Pancreas (tissue), 10 donors: ENCODE measurements around the gene GUCA2B. TPM values are rescaled to one million over a fixed set of nuclear protein-coding genes. Genes with fewer than 3 reads are reported as not detected.
A peak's percentile ranks its signal among the peaks of the same experiment; 100 is the strongest.

Experiments
- ATAC-seq, 4 donors: fragments of 200-7000 bp; cut with Tn5 transposase; one replicate each; pipeline versions ENCODE4 v1.8.0 to v1.9.1; 2020; ENCODE audit warnings: mild to moderate bottlenecking in 4 of 4, moderate library complexity in 4 of 4
- DNase-seq, 6 donors: peaks; one replicate each; pipeline ENCODE4 v3.0.0-alpha.2; 2020
- FAIRE-seq: peaks from 2 replicates; lab custom pipeline; 2012; peaks lifted over from hg19 to GRCh38; lab: Jason Lieb, UNC
- H3K27ac ChIP-seq, 4 donors: fragments of 200-600 bp; sonication (generic); 1 replicate in 3 of 4; 2 replicates in 1 of 4; pipeline versions ENCODE4 v1.5.0 to v1.8.0; 2020
- H3K27me3 ChIP-seq, 4 donors: fragments of 200-600 bp; one replicate each; pipeline ENCODE4 v1.8.0; 2021
- H3K36me3 ChIP-seq, 3 donors: fragments of 200-600 bp; sonication (generic) in 1 of 3; one replicate each; pipeline versions ENCODE4 v1.5.0 to v1.8.0; 2020 to 2021
- H3K4me1 ChIP-seq, 3 donors: fragments of 200-600 bp; one replicate each; pipeline ENCODE4 v1.8.0; 2021
- H3K4me3 ChIP-seq, 4 donors: fragments of 200-600 bp; sonication (generic) in 2 of 4; one replicate each; pipeline versions ENCODE4 v1.5.0 to v1.8.0; 2020 to 2021
- H3K9me3 ChIP-seq, 4 donors: fragments of 200-600 bp; one replicate each; pipeline ENCODE4 v1.8.0; 2021
- CTCF ChIP-seq, 4 donors: fragments of 200-600 bp; sonication (generic) in 3 of 4; IDR thresholded peaks; one replicate each; pipeline versions ENCODE4 v1.5.0 to v1.8.0; 2021; ENCODE audit warnings: antibody characterized with exemption in 4 of 4
- WGBS, 2 donors: extraction: QIAGEN DNeasy Blood & Tissue Kit; methylation state at CpG; one replicate each; pipeline ENCODE4 v1.1.7; 2013; 5-methylcytosine and 5-hydroxymethylcytosine counted together
- intact Hi-C, 3 donors: fragments of 100-400 bp; cut with DNase I; formaldehyde crosslinking; loops; one replicate each; pipeline versions ENCODE4 v1.11.1 to v1.14.2; 2022
- polyA plus RNA-seq, 2 donors: library from polyadenylated mRNA; stranded (reverse); fragments of 200-250 nt; gene quantifications; one replicate each; pipeline ENCODE4 v1.2.3, GENCODE V29; 2013
- total RNA-seq, 6 donors: library from RNA; stranded (reverse); fragmentation: NEBNext Ultra II Directional in 4 of 6; extraction: Animal tissue kit (Norgen Biotek cat#: 25700) in 4 of 6; gene quantifications; one replicate each; pipeline versions ENCODE4 v1.2.1 to v1.2.4, GENCODE V29; 2021 to 2023
- donor health status: healthy with polysubstance abuse.
- donor health status: DM: no; HTN: no; CAD: no; lungs with moderate emphysema.
- donor health status: DM: no; HTN: no; CAD: no.
- donor health status: control.
- donor health status: control.
- donor health status: Bipolar disorder and iron deficiency.
- donor health status: DM: yes; HTN: yes; CAD: no.
- donor health status: DM: no; HTN: no; CAD: no.
- donor health status: DM: no; HTN: no; CAD: no.
- donor health status: DM: yes; HTN: yes; CAD: no.

The GUCA2B gene
- total and polyA plus RNA-seq, 8 donors, result 0.37 to 1.4 (median 0.68) TPM; not detected in 3

GRCh38 chr1:42148166-42148565 lies 5.0 kb upstream of the GUCA2B start:
- ATAC-seq (no peak), DNase-seq (peak in 1 of 6 donors; percentile 0), FAIRE-seq (no peak)
- Histone ChIP-seq H3K9me3 (no peaks in the 10 kb centered on the region), H3K27ac (no peak overlapping the region), H3K4me3 (no peak overlapping the region), H3K4me1 (peaks cover 9 to 20% (median 11%) of the 10 kb centered on the region in 3 donors), H3K36me3 (no peaks in the 10 kb centered on the region), H3K27me3 (no peaks in the 10 kb centered on the region)
- WGBS, 2 donors, result 64 to 73% methylated on average over 1 of the region's 1 CpG
- intact Hi-C loops, result no loop called here
- no peak for TF ChIP-seq CTCF (IDR thresholded peaks at IDR 0.05)

- 91 to 92% methylated on average over 5 of the region's 5 CpGs for WGBS, 2 donors
- no peak for TF ChIP-seq CTCF (IDR thresholded peaks at IDR 0.05)
Observed at GRCh38 chr1:42150651-42151050, 2.6 kb upstream of the GUCA2B start.

GRCh38 chr1:42152119-42152518 lies 1.1 kb upstream of the GUCA2B start:
- no peak for TF ChIP-seq CTCF (IDR thresholded peaks at IDR 0.05)
- Histone ChIP-seq H3K9me3 (no peaks in the 10 kb centered on the region), H3K36me3 (no peaks in the 10 kb centered on the region), H3K4me1 (peaks cover 13 to 25% (median 13%) of the 10 kb centered on the region in 3 donors), H3K27me3 (no peaks in the 10 kb centered on the region), H3K27ac (peak overlapping the region in 2 of 4 donors; percentile 42 to 61), H3K4me3 (no peak overlapping the region)
- 8 to 17% methylated on average over 3 of the region's 3 CpGs for WGBS, 2 donors
- intact Hi-C loops, result no loop called here
- peak in 5 of 6 donors; percentile 82 to 92 (median 86) for DNase-seq
- ATAC-seq, result peak; percentile 96 to 99 (median 98)
- FAIRE-seq, result no peak

More at GRCh38 chr1:42150651-42151050, 2.6 kb upstream of the GUCA2B start:
- intact Hi-C loops, result no loop called here
- Histone ChIP-seq H3K9me3 (no peaks in the 10 kb centered on the region), H3K27me3 (no peaks in the 10 kb centered on the region), H3K4me1 (peaks cover 13 to 25% (median 13%) of the 10 kb centered on the region in 3 donors), H3K27ac (no peak overlapping the region), H3K4me3 (no peak overlapping the region), H3K36me3 (no peaks in the 10 kb centered on the region)
- ATAC-seq (no peak), FAIRE-seq (no peak), DNase-seq (no peak)

GRCh38 chr1:42153624-42154023 lies 414 bp downstream of the GUCA2B start:
- intact Hi-C loops, result no loop called here
- H3K4me3 ChIP-seq, result no peak overlapping the region

More at GRCh38 chr1:42153624-42154023, 414 bp downstream of the GUCA2B start:
- no peak for FAIRE-seq
- 70 to 78% methylated on average over 6 of the region's 6 CpGs for WGBS, 2 donors
- no peak for TF ChIP-seq CTCF (IDR thresholded peaks at IDR 0.05)
- no peak overlapping the region for H3K27ac ChIP-seq
- DNase-seq, result no peak
- H3K9me3 ChIP-seq, result no peaks in the 10 kb centered on the region
- peaks cover 13 to 21% (median 13%) of the 10 kb centered on the region in 3 donors for H3K4me1 ChIP-seq
- no peak for ATAC-seq
- H3K36me3 ChIP-seq, result no peaks in the 10 kb centered on the region
- H3K27me3 ChIP-seq, result no peaks in the 10 kb centered on the region
